Kidney epithelial cell (primary cell): Measurements from ENCODE around the gene DZANK1. TPM values are rescaled to one million over a fixed set of nuclear protein-coding genes. Genes with fewer than 3 reads are reported as not detected.
"Not testable (repeated sequence)": the region's sequence is repeated elsewhere in the genome, so short reads cannot be mapped to it uniquely, and the experiment has no call there.

Experiments used
- DNase-seq: peaks from one replicate; pipeline ENCODE4 v3.0.0-alpha.2; 2010; ENCODE audit warnings: low read depth
- H3K27me3 ChIP-seq: 2 replicates; pipeline ENCODE4 v1.6.0; 2011; ENCODE audit warnings: low read length; ENCODE audit not compliant: control insufficient read depth, insufficient read depth
- H3K36me3 ChIP-seq: 2 replicates; pipeline ENCODE4 v1.5.1; 2011; ENCODE audit warnings: low read length; ENCODE audit not compliant: control insufficient read depth, insufficient read depth
- H3K4me3 ChIP-seq: 2 replicates; pipeline ENCODE4 v1.5.1; 2011; ENCODE audit warnings: low read depth, mild to moderate bottlenecking, control low read depth, low read length
- total RNA-seq: library from RNA; depleted of rRNA; stranded (reverse); fragments of >200 nt; gene quantifications from 2 replicates; pipeline ENCODE4 v1.2.3, GENCODE V29; 2015
- TF ChIP-seq, protein P1 (sequence below): IDR thresholded peaks from 2 replicates; pipeline ENCODE4 v1.5.1; 2011; ENCODE audit warnings: mild to moderate bottlenecking, moderate library complexity, low read length, control low read depth, inconsistent platforms; ENCODE audit not compliant: insufficient read depth, poor library complexity, severe bottlenecking

DZANK1 gene
- total RNA-seq, 1 donor from 2014 or later: 1.4 TPM

DNA sequence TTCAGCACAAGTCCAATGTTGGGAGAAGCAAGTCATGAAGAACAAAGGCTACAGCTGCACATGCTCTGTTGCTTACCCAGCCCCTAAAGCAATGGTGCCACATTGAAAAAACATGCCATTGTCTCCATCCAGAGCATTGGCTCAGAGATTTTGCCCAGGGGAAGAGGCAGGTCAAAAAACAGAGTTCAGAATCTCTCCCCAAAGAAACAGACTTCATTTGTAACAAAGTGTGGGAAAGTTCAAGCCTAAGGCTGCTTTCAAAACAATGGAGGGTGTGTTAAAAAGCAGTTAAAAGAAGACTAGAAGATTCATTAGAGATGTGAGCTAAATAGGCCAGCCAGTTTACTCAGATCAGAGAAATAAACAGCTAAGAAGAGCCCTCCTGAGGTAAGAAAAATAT is 63.6 kb downstream of the DZANK1 start:
- TF ChIP-seq, protein P1, sequence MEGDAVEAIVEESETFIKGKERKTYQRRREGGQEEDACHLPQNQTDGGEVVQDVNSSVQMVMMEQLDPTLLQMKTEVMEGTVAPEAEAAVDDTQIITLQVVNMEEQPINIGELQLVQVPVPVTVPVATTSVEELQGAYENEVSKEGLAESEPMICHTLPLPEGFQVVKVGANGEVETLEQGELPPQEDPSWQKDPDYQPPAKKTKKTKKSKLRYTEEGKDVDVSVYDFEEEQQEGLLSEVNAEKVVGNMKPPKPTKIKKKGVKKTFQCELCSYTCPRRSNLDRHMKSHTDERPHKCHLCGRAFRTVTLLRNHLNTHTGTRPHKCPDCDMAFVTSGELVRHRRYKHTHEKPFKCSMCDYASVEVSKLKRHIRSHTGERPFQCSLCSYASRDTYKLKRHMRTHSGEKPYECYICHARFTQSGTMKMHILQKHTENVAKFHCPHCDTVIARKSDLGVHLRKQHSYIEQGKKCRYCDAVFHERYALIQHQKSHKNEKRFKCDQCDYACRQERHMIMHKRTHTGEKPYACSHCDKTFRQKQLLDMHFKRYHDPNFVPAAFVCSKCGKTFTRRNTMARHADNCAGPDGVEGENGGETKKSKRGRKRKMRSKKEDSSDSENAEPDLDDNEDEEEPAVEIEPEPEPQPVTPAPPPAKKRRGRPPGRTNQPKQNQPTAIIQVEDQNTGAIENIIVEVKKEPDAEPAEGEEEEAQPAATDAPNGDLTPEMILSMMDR: no peak

DNA sequence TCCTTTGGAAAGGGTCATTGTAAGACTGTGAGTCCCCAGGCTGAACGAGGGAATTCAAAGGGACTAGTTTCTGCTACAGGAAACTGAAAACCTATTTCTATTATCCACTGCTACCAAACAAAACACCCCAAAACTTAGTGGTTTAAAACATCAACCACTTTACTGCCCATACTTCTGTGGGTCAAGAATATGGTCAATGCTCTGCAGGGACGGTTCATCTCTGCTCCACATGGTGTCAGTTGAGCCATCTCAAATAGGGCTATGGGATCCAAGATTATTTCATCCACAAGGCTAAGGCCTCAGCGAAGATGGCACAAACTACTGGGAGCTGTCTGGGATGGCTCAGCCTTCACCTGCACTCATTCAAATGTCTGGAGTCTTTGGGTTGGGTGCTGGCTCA is 65.5 kb downstream of the DZANK1 start:
- DNase-seq: no peak
- no peaks in the 10 kb centered on the region for H3K36me3 ChIP-seq
- no peaks in the 10 kb centered on the region for H3K27me3 ChIP-seq
- no peak overlapping the region for H3K4me3 ChIP-seq
- TF ChIP-seq, protein P1: no peak

More for the DNA sequence above, 63.6 kb downstream of the DZANK1 start:
- H3K4me3 ChIP-seq: no peak overlapping the region
- no peaks in the 10 kb centered on the region for H3K27me3 ChIP-seq
- no peaks in the 10 kb centered on the region for H3K36me3 ChIP-seq
- DNase-seq: no peak

DNA sequence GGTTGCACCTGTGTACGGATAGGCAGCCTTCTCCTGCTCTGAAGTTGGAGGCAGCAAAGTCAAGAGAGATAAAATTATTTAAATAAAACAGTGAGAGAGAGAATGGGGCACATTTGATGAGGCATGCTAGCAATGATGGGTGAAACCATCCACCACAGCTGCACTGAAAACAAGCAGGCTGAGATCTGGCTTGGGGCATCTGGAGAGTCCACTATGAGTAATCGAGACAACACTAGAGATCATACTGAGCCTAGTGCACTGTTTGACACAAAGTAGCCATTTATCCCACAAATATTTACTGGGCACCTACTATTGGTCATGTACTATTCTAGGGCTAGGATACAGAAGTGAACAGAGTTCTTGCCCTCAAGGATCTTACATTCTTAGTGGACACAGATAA is 66.4 kb downstream of the DZANK1 start:
- TF ChIP-seq, protein P1: no peak
- Histone ChIP-seq H3K4me3 (no peak overlapping the region), H3K36me3 (no peaks in the 10 kb centered on the region), H3K27me3 (no peaks in the 10 kb centered on the region)
- DNase-seq: no peak

DNA sequence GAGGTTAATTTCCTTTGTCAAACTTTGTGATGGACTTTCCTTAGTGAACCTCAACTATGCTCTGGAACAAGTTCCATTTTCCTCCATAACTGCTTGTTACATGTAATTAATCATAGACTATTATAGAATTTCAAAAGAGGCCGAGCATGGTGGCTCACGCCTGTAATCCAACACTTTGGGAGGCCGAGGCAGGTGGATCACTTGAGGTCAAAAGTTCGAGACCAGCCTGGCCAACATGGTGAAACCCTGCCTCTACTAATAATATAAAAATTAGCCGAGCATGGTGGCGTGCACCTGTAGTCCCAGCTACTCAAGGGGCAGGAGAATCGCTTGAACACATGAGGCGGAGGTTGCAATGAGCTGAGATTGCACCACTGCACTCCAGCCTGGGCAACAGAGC is 68.1 kb downstream of the DZANK1 start:
- not testable (repeated sequence) for DNase-seq, H3K36me3 ChIP-seq, H3K27me3 ChIP-seq, H3K4me3 ChIP-seq

DNA sequence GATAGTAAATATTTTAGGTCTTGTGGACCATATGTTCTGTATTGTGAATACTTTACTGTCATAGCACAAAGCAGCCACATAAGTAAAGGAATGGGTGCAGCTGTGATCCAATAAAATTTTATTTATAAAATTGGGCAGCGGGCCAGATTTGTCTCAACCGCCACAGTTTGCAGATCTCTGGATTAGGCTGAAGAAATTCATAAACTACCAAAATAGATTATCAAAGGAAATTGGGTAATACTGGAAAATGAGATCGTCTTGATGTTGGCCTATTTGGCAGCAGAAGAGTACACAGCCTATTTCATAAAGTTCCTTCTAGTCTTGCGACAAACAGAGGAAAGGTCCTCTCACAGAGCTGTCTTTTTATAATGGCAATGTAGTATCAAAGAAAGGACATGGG is 69.8 kb downstream of the DZANK1 start:
- no peaks in the 10 kb centered on the region for H3K36me3 ChIP-seq
- no peaks in the 10 kb centered on the region for H3K27me3 ChIP-seq
- H3K4me3 ChIP-seq: no peak overlapping the region
- DNase-seq: no peak
- TF ChIP-seq, protein P1: no peak

DNA sequence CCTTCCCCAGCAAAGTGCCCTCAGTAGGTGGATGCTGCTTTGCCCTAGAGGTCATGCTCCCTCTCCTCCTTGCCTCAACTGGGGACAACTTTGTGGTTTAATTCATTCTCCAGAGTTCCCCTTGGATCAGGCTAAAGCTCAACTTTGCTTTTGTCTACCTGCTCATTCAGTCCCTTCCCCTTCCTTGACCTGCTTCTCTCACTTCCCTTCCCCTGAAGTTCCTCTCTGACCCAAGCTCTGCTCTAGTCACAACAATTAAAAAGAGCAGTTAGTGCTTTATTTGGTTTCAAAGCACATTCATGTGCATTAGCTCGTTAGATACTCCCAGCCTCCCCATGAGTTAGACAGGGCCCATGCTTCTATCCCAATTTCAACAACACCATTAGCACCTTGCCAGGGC is 71.3 kb downstream of the DZANK1 start:
- Histone ChIP-seq H3K4me3 (no peak overlapping the region), H3K27me3 (no peaks in the 10 kb centered on the region), H3K36me3 (no peaks in the 10 kb centered on the region)
- no peak for DNase-seq
- TF ChIP-seq, protein P1: no peak
